Fibroblast of villous mesenchyme (primary cell): Measurements from ENCODE around the gene ANKRD52. TPM values are rescaled to one million over a fixed set of nuclear protein-coding genes. Genes with fewer than 3 reads are reported as not detected.

ENCODE experiments used
- DNase-seq: peaks from one replicate; pipeline ENCODE4 v3.0.0-alpha.2; 2010; ENCODE audit warnings: low read depth
- H3K4me3 ChIP-seq: 2 replicates; pipeline ENCODE4 v1.5.1; 2011; ENCODE audit warnings: low read depth, mild to moderate bottlenecking, low read length
- total RNA-seq: library from RNA; depleted of rRNA; stranded (reverse); fragments of >200 nt; gene quantifications from 2 replicates; pipeline ENCODE4 v1.2.3, GENCODE V29; 2012
- TF ChIP-seq, protein P1 (sequence below): IDR thresholded peaks from 2 replicates; pipeline ENCODE4 v1.5.1; 2012; ENCODE audit warnings: low read depth, mild to moderate bottlenecking, low read length; ENCODE audit not compliant: insufficient read depth

Gene ANKRD52
- total RNA-seq, 1 donor, result 25.9 TPM

DNA sequence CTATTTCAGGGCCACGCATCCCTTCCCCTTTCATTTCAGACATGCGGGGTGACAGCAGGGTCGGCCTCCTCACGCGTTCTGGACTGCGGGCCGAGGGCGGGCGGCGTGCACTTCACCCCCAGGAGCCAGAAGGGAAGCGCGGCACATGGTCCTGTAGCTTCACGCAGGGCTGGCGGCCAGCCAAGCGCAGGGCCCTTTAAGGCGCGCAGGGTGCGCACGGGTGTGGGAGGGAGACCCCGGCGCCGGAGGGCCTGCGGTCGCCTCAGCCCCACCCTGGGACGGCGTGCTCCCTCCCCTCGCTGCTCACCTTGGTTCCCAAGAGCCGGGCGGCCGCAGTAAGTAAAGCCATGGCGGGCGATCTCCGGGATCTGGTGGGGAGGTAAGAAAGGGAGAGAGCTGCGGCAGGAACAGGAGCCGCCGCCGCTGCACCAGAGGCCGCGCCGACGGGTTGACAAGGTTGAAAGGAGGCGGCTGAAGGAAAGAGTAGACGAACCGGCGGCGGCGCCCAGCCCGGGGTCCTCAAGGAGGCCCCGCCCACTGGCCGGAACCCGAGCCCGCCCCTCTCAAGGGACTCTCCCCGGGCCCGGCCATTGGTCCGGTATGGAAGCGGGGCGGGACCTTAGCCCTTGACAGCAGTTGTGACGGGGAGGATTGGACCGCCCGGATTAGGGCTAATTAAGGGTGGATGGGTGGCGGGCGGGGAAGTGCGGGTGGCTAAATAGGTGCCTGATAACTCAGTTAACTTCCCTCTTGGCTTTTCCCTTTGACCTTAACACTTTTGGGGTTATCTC, 41.9 kb upstream of the ANKRD52 start, which contains the start of gene CS:
CS (minus strand) TSS at position 478 of the 791 bp plus-strand sequence; CDS start at position 349, 129 bp downstream.
- TF ChIP-seq, protein P1, sequence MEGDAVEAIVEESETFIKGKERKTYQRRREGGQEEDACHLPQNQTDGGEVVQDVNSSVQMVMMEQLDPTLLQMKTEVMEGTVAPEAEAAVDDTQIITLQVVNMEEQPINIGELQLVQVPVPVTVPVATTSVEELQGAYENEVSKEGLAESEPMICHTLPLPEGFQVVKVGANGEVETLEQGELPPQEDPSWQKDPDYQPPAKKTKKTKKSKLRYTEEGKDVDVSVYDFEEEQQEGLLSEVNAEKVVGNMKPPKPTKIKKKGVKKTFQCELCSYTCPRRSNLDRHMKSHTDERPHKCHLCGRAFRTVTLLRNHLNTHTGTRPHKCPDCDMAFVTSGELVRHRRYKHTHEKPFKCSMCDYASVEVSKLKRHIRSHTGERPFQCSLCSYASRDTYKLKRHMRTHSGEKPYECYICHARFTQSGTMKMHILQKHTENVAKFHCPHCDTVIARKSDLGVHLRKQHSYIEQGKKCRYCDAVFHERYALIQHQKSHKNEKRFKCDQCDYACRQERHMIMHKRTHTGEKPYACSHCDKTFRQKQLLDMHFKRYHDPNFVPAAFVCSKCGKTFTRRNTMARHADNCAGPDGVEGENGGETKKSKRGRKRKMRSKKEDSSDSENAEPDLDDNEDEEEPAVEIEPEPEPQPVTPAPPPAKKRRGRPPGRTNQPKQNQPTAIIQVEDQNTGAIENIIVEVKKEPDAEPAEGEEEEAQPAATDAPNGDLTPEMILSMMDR, result no peak
- DNase-seq, result peak; percentile 98

DNA sequence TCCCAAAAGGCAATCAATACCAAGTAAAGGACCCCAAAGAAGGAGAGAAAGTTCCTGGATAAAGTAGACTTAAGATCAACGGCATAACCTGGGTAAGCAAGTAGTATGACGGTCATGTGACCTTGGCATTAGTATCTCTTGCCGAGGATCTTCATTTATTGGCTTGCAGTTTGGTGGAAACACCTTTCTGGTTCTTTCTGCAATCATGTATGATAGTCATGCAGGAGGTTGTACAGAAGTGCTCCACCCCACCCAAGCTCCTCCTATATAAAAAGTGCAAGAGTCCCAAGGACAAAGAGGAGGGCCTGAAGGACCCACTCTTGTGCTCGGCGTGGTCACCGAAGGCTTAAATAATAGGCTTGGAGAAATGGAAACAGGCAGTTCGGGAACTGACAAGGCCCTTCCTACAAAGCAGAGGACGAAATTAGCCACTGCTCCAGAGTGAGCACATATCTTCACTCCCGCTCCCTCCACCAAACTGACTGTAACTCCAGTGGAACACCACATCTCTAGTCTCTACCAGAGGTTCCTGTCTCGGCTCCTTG, 41.2 kb upstream of the ANKRD52 start:
- peak; percentile 5 for DNase-seq
- TF ChIP-seq, protein P1, result no peak

More for the DNA sequence above, 41.9 kb upstream of the ANKRD52 start, which contains the start of gene CS:
- H3K4me3 ChIP-seq, result peak within 1 kb of the TSS; percentile 87

DNA sequence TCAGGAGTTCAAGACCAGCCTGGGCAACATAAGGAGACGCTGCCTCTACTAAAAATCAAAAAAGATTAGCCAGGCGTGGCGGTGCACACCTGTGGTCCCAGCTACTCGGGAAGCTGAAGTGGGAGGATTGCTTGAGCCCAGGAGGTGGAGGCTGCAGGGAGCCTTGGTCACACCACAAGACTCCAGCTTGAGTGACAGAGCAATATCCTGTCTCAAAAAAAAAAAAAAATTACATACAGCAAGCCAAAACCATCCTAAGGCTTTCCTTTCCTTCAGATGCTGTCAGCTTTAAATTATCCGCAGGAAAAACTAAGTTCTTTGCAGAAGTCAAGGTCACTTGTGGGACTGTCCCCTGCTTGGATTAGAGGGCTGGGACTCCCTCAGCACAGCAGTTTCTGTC, 40.6 kb upstream of the ANKRD52 start:
- no peak for DNase-seq
- TF ChIP-seq, protein P1, result no peak
- H3K4me3 ChIP-seq, result peak overlapping the region; percentile 87

More for the DNA sequence above, 41.2 kb upstream of the ANKRD52 start:
- peak overlapping the region; percentile 87 for H3K4me3 ChIP-seq

DNA sequence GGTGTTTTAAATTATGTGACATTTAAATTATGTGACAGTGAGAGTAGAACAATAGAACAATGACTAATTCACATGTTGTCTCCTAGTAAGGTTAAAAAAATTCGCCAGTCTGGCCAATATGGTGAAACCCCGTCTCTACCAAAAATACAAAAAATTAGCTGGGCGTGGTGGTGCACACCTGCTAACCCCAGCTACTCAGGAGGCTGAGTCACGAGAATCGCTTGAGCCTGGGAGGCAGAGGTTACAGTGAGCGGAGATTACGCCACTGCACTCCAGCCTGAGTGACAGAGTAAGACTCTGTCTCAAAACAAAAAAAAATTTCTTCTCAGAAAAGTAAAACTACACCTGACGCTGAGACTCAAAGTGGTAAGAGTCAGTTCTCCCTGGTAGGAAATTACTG, 39.2 kb upstream of the ANKRD52 start:
- TF ChIP-seq, protein P1, result no peak
- DNase-seq, result no peak
- no peak overlapping the region for H3K4me3 ChIP-seq

DNA sequence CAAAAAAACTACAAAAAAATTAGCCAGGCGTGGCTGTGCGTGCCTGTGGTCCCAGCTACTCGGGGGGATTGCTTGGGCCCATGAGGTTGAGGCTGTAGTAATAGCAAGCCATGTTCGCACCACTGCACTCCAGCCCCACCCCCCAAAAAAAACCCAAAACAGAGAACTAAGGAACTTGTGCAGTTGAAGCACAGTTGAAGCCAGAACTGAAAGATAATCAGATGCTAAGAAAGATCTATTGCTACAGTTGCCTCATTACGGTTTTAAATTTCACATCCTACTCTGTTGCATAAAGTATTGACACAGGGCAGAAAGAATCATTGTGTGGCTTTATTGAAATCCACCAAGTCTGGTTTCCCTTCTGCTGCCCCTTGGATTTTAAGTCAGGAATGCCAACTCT, 38.1 kb upstream of the ANKRD52 start:
- TF ChIP-seq, protein P1, result no peak
- no peak overlapping the region for H3K4me3 ChIP-seq
- peak; percentile 12 for DNase-seq

DNA sequence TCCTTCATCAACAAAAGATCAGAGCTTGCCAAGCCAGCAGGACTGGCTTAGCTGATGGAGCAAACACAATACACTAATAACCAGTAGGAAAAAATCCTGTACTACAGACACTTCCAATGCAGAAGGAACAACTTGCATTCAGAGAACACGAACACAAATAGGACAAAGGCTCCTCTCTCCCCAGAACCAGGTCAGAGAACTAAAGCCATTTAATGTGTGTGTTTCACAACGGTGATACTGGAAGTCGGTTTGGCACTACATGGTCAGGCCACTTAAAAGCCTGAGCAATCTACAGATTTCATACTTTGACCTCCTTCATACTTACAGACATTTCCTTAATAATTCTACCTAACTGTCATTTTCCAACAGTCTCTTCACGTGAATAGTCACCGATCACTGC, 35.6 kb upstream of the ANKRD52 start:
- TF ChIP-seq, protein P1, result no peak
- no peak overlapping the region for H3K4me3 ChIP-seq
- DNase-seq, result no peak
